HEK293 (cell line): ENCODE measurements around the gene DPH2.

ENCODE experiments used
- ELK4 ChIP-seq: IDR thresholded peaks from 2 replicates; pipeline ENCODE4 v1.6.1; 2011; ENCODE audit warnings: mild to moderate bottlenecking, low read depth, low read length, borderline replicate concordance
- GLI4 ChIP-seq: fragments of 450-650 bp; formaldehyde crosslinking; IDR thresholded peaks from 2 replicates; pipeline ENCODE4 v1.5.1; 2016; ENCODE audit warnings: missing biosample characterization, missing genetic modification characterization
- HOXD13 ChIP-seq: sonication (generic); formaldehyde crosslinking; IDR thresholded peaks from 2 replicates; pipeline ENCODE4 v1.8.0; 2022; ENCODE audit warnings: missing genetic modification reagents, borderline replicate concordance
- KLF8 ChIP-seq: fragments of 450-650 bp; formaldehyde crosslinking; IDR thresholded peaks from 2 replicates; pipeline ENCODE4 v1.5.1; 2016; ENCODE audit warnings: missing biosample characterization, missing genetic modification characterization
- MZF1 ChIP-seq: fragments of 450-650 bp; formaldehyde crosslinking; IDR thresholded peaks from 2 replicates; pipeline ENCODE4 v1.5.1; 2017; ENCODE audit warnings: missing biosample characterization, missing genetic modification characterization, borderline replicate concordance
- OVOL3 ChIP-seq: fragments of 450-650 bp; formaldehyde crosslinking; IDR thresholded peaks from 2 replicates; pipeline ENCODE4 v1.5.1; 2016; ENCODE audit warnings: missing biosample characterization, missing genetic modification characterization
- PRDM1 ChIP-seq: fragments of 450-650 bp; formaldehyde crosslinking; IDR thresholded peaks from 2 replicates; pipeline ENCODE4; 2016; ENCODE audit warnings: missing biosample characterization, missing genetic modification characterization
- SP2 ChIP-seq: fragments of 450-650 bp; formaldehyde crosslinking; IDR thresholded peaks from 2 replicates; pipeline ENCODE4 v1.5.1; 2016; ENCODE audit warnings: missing biosample characterization, missing genetic modification characterization
- SP7 ChIP-seq: fragments of 450-650 bp; formaldehyde crosslinking; IDR thresholded peaks from 2 replicates; pipeline ENCODE4 v1.5.1; 2016; ENCODE audit warnings: missing biosample characterization, missing genetic modification characterization
- TCF7L2 ChIP-seq: IDR thresholded peaks from 2 replicates; pipeline ENCODE4 v1.6.1; 2011; ENCODE audit warnings: low read depth, mild to moderate bottlenecking, inconsistent platforms, low read length, moderate library complexity, borderline replicate concordance
- ZBTB17 ChIP-seq: fragments of 450-650 bp; formaldehyde crosslinking; IDR thresholded peaks from 2 replicates; pipeline ENCODE4 v1.5.1; 2016; ENCODE audit warnings: missing biosample characterization, missing genetic modification characterization
- ZBTB20 ChIP-seq: fragments of 450-650 bp; formaldehyde crosslinking; IDR thresholded peaks from 2 replicates; pipeline ENCODE4 v1.5.1; 2016; ENCODE audit warnings: missing biosample characterization, missing genetic modification characterization
- ZBTB21 ChIP-seq: fragments of 450-650 bp; formaldehyde crosslinking; IDR thresholded peaks from 2 replicates; pipeline ENCODE4 v1.5.1; 2017; ENCODE audit warnings: missing biosample characterization, missing genetic modification characterization
- ZBTB6 ChIP-seq: fragments of 450-650 bp; formaldehyde crosslinking; IDR thresholded peaks from 2 replicates; pipeline ENCODE4 v1.5.1; 2017; ENCODE audit warnings: missing biosample characterization, missing genetic modification characterization
- ZBTB7A ChIP-seq: fragments of 450-650 bp; formaldehyde crosslinking; IDR thresholded peaks from 2 replicates; pipeline ENCODE4 v1.5.1; 2016; ENCODE audit warnings: low read depth, missing biosample characterization, missing genetic modification characterization
- ZBTB8A ChIP-seq: fragments of 450-650 bp; formaldehyde crosslinking; IDR thresholded peaks from 2 replicates; pipeline ENCODE4 v1.5.1; 2016; ENCODE audit warnings: missing biosample characterization, missing genetic modification characterization
- ZFP69B ChIP-seq: fragments of 450-650 bp; formaldehyde crosslinking; IDR thresholded peaks from 2 replicates; pipeline ENCODE4 v1.5.1; 2016; ENCODE audit warnings: missing biosample characterization, missing genetic modification characterization
- ZNF16 ChIP-seq: fragments of 450-650 bp; formaldehyde crosslinking; IDR thresholded peaks from 2 replicates; pipeline ENCODE4 v1.5.1; 2016; ENCODE audit warnings: low read depth, missing biosample characterization, missing genetic modification characterization
- ZNF18 ChIP-seq: fragments of 450-650 bp; formaldehyde crosslinking; IDR thresholded peaks from 2 replicates; pipeline ENCODE4 v1.5.1; 2016; ENCODE audit warnings: missing biosample characterization, missing genetic modification characterization
- ZNF184 ChIP-seq: fragments of 450-650 bp; IDR thresholded peaks from 2 replicates; pipeline ENCODE4 v1.5.1; 2018; ENCODE audit warnings: missing biosample characterization, mild to moderate bottlenecking, missing genetic modification characterization
- ZNF23 ChIP-seq: fragments of 450-650 bp; formaldehyde crosslinking; IDR thresholded peaks from 2 replicates; pipeline ENCODE4 v1.5.1; 2016; ENCODE audit warnings: missing biosample characterization, missing genetic modification characterization, borderline replicate concordance
- ZNF324 ChIP-seq: fragments of 450-650 bp; formaldehyde crosslinking; IDR thresholded peaks from 2 replicates; pipeline ENCODE4 v1.5.1; 2016; ENCODE audit warnings: missing biosample characterization, missing genetic modification characterization
- ZNF404 ChIP-seq: fragments of 450-650 bp; formaldehyde crosslinking; IDR thresholded peaks from 2 replicates; pipeline ENCODE4 v1.5.1; 2017; ENCODE audit warnings: missing biosample characterization, missing genetic modification characterization
- ZNF423 ChIP-seq: fragments of 450-650 bp; formaldehyde crosslinking; IDR thresholded peaks from 2 replicates; pipeline ENCODE4 v1.5.1; 2016; ENCODE audit warnings: missing biosample characterization, missing genetic modification characterization
- ZNF48 ChIP-seq: fragments of 450-650 bp; formaldehyde crosslinking; IDR thresholded peaks from 2 replicates; pipeline ENCODE4 v1.5.1; 2016; ENCODE audit warnings: missing biosample characterization, missing genetic modification characterization
- ZNF530 ChIP-seq: fragments of 450-650 bp; formaldehyde crosslinking; IDR thresholded peaks from 2 replicates; pipeline ENCODE4 v1.5.1; 2016; ENCODE audit warnings: low read depth, missing biosample characterization, missing genetic modification characterization
- ZNF544 ChIP-seq: fragments of 450-650 bp; formaldehyde crosslinking; IDR thresholded peaks from 2 replicates; pipeline ENCODE4 v1.5.0; 2017; ENCODE audit warnings: missing biosample characterization, missing genetic modification characterization
- ZNF571 ChIP-seq: fragments of 450-650 bp; formaldehyde crosslinking; IDR thresholded peaks from 2 replicates; pipeline ENCODE4 v1.5.0; 2017; ENCODE audit warnings: missing biosample characterization, missing genetic modification characterization
- ZNF596 ChIP-seq: fragments of 450-650 bp; IDR thresholded peaks from 2 replicates; pipeline ENCODE4 v1.5.0; 2018; ENCODE audit warnings: missing biosample characterization, mild to moderate bottlenecking, missing genetic modification characterization, moderate library complexity
- ZNF610 ChIP-seq: fragments of 450-650 bp; formaldehyde crosslinking; IDR thresholded peaks from 2 replicates; pipeline ENCODE4 v1.5.1; 2016; ENCODE audit warnings: missing biosample characterization, missing genetic modification characterization, borderline replicate concordance
- ZNF629 ChIP-seq: fragments of 450-650 bp; formaldehyde crosslinking; IDR thresholded peaks from 2 replicates; pipeline ENCODE4 v1.5.1; 2017; ENCODE audit warnings: missing biosample characterization, missing genetic modification characterization
- ZNF692 ChIP-seq: fragments of 450-650 bp; formaldehyde crosslinking; IDR thresholded peaks from 2 replicates; pipeline ENCODE4 v1.5.1; 2016; ENCODE audit warnings: missing biosample characterization, missing genetic modification characterization
- ZNF707 ChIP-seq: fragments of 450-650 bp; formaldehyde crosslinking; IDR thresholded peaks from 2 replicates; pipeline ENCODE4 v1.5.1; 2016; ENCODE audit warnings: missing biosample characterization, missing genetic modification characterization
- ZNF76 ChIP-seq: fragments of 450-650 bp; formaldehyde crosslinking; IDR thresholded peaks from 2 replicates; pipeline ENCODE4; 2016; ENCODE audit warnings: low read depth, missing biosample characterization, missing genetic modification characterization, borderline replicate concordance
- ZNF776 ChIP-seq: fragments of 450-650 bp; formaldehyde crosslinking; IDR thresholded peaks from 2 replicates; pipeline ENCODE4 v1.5.0; 2017; ENCODE audit warnings: missing biosample characterization, missing genetic modification characterization, borderline replicate concordance
- ZSCAN30 ChIP-seq: fragments of 450-650 bp; IDR thresholded peaks from 2 replicates; pipeline ENCODE4 v1.5.1; 2018; ENCODE audit warnings: missing biosample characterization, mild to moderate bottlenecking, missing genetic modification characterization, moderate library complexity
- ZSCAN4 ChIP-seq: fragments of 450-650 bp; formaldehyde crosslinking; IDR thresholded peaks from 2 replicates; pipeline ENCODE4 v1.5.1; 2017; ENCODE audit warnings: missing biosample characterization, missing genetic modification characterization

Gene DPH2

GRCh38 chr1:43969746-43970466 is at the start of gene DPH2 (continued):
- TF ChIP-seq ZNF18 (no peak), PRDM1 (tag by site-specific recombination) (no peak), ZNF692 (tag by site-specific recombination) (no peak), MZF1 (tag by site-specific recombination) (no peak), ZNF76 (peak; percentile 94), ZNF530 (tag by site-specific recombination) (no peak), OVOL3 (no peak), ZBTB8A (tag by site-specific recombination) (no peak), TCF7L2 (no peak), ZNF324 (no peak), ZNF184 (tag by site-specific recombination) (no peak), SP7 (tag by site-specific recombination) (no peak), ZBTB20 (peak; percentile 63; the same call in 1 of the 2 replicates), HOXD13 (no peak), ZNF404 (tag by site-specific recombination) (no peak), ELK4 (no peak), ZNF629 (no peak), ZNF23 (tag by site-specific recombination) (no peak), ZFP69B (tag by site-specific recombination) (no peak), ZBTB21 (tag by site-specific recombination) (no peak), ZNF776 (tag by site-specific recombination) (no peak), ZSCAN30 (tag by site-specific recombination) (peak; percentile 68; the same call in 1 of the 2 replicates), ZNF596 (no peak), ZNF707 (tag by site-specific recombination) (no peak), ZNF571 (tag by site-specific recombination) (no peak), ZBTB17 (peak; percentile 89), ZBTB7A (tag by site-specific recombination) (no peak), ZNF610 (tag by site-specific recombination) (no peak), KLF8 (tag by site-specific recombination) (peak; percentile 49; the same call in 1 of the 2 replicates), ZBTB6 (tag by site-specific recombination) (no peak), ZNF423 (tag by site-specific recombination) (no peak), ZSCAN4 (no peak), SP2 (peak; percentile 96), GLI4 (tag by site-specific recombination) (no peak), ZNF544 (no peak), ZNF48 (no peak), ZNF16 (no peak)
